SW 1271 (cell line): ENCODE results near the gene GALNT16.
"Not testable (repeated sequence)": the region's sequence is repeated elsewhere in the genome, so short reads cannot be mapped to it uniquely, and the experiment has no call there.

Experiments used
- DNase-seq, 2 experiments: peaks; one replicate each; lab custom pipeline; 2025; lab: John Stamatoyannopoulos, UW

GALNT16 gene

DNA sequence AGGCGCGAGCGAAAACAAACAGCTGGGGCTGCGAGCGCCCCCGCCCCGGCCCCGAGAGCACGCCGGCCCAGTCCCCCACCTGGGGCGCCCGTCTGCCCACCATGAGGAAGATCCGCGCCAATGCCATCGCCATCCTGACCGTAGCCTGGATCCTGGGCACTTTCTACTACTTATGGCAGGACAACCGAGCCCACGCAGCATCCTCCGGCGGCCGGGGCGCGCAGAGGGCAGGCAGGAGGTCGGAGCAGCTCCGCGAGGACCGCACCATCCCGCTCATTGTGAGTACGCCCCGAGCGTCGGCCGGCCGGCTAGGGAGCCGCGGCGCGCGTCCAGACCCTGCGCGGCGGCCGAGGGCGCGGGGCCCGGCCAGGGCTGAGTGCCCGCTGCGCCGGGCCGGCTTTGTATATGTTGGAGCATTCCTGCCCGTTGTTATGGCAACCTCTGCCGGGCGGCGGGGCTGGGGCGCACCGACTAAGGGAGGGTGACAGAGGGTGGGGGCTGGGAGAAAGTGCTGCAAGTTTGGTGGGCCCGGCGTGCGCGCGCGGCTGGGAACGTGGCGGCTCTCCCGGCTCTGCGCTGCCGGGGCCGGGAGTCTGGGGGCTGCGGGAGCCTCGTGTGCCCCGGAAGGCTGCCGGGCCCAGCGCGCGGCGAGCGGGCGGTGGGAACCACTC lies 367 bp downstream of the GALNT16 start:
- DNase-seq = no peak

GRCh38 chr14:69260861-69261564 lies 1.1 kb downstream of the GALNT16 start:
- no peak for DNase-seq

DNA sequence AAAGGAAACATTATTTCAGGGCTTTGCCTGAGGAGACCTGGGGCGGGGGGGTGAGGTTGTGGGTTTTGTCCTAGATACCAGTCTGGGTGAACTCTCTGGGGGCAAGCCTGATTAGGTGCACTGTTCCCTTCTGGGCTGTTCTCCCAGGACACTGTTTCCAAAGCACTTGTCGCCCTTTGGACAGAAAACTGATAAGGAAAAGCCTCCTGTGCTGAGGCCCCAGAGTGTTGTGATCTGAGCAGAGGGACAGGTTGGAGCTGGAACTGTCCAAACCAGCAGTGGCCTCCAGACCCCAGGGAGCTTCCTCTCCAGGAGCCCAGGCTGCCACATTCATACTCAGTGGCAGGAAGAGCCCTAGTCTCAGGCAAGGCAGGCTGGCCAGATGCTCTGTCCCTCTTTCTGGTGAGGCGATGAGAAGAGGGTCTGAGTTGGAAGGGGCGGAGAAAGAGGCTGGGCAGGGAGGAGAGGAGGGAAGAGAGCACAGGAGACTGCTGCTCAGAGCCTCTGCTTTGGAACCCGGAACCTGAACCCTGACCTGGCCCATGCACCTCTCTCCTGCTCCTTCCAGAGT lies 1.9 kb downstream of the GALNT16 start:
- DNase-seq = peak in 1 of 2 experiments; percentile 7

DNA sequence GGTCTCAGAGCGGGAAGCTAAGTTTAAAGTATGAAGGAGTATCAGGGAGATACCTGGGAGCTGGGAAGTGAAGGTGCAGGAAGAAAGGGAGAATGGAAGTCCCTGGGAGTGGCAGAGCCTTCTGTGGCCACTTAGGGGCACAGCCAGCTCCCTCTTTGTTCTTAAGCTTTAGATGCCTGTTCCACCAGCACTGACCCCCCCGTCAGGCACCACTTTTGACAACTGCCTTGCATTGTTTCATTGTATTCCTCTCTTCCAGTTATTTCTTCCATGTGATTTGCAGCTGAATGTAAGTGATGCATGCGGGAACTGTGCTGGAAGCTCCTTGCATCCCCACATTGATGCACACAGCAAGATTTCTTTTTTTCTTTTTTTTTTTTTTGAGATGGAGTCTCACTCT lies 2.6 kb downstream of the GALNT16 start:
- peak in 1 of 2 experiments; percentile 4 for DNase-seq

DNA sequence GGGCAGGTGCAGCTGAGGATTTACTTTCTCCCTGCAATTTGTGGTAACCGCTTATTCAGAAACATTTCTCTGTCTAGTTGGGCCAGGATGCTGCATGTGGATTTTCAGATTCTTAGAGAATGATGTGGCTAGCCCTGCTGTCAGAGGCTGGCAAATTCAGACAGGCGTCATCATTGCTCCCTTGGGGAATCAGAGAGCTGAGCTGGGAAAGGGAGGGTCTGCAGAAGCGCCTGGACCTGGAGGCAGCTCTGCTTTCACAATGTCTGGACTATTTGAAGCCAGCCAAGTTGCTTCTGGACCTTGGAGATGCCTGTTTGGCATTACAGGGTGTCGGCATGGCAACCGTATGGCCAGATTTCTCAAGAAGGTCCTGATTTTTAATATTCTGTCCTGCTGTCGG lies 3.4 kb downstream of the GALNT16 start:
- no peak for DNase-seq

DNA sequence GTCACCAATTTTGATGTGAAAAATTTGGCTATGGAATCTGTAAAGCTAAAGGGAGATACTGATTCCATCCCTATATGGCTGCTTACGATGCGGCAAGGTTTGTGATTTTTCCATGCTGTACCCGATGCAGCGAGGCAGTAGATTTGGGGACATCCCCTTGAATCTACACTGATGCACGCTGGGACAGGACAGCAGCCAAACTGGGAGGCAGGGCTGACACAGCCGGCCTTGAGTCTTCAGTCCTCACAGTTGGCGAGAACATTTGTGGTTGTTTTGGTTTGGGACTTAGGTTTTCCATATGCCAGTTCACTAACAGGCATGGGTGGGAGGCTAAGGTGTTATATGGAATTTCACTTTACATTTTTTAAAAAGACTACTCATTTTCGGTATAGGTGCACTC lies 3.8 kb downstream of the GALNT16 start:
- DNase-seq = no peak

DNA sequence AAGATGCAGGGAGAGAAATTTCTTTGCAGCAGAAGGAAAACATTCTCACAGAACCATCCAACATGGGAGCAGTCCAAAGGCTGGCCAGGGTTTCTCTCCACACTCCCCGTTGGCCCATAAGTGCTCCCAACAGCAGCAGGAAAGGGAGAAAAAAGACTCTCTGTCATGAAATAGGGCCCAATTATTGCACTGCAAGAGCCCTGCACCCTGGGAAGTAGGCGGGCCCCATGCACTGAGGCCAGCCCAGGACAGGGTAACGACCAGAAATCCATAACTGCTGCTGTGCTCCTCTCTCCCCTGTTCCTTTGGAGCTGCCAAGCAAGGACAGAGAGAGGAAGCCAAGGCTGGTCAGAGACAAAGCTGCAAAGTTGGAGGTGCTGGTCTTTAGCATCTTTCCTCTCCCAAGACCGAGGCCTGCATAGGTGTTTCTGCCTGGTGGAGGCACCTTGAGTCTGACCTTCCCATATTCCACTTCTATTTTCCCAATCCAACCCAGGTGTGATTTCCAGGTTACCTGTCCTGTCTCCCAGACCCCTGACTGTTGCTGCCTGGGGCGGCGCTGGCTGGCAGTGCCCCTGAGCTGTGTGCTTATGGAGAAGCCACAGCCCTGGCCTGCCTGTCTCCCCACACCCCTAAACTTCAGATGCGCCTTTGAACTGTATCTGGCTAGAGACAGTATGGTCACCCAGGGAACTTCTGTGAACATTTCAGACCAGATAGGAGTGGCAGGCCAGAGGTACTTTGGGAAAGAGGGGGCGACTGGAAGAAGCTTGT lies 6.8 kb downstream of the GALNT16 start:
- DNase-seq = no peak

DNA sequence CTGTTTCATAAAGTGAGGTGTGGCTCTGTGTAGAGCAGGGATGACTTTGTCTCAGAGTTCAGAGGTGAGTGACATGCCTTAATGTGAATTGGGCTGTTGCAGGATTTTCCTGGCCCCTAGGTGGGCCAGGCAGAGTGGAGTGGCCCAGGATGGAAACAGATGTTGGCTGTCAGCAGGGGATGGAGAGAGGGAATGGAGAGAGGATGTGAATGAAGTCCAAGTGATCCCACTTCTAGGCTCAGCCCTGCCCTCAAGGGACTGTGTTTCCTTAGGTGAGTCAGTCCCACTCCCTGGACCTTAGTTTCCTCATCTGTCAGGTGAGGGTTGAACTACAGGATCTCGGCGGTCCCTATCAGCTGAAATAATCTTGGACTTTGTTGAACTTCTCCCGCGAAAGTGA lies 7.5 kb downstream of the GALNT16 start:
- no peak for DNase-seq

DNA sequence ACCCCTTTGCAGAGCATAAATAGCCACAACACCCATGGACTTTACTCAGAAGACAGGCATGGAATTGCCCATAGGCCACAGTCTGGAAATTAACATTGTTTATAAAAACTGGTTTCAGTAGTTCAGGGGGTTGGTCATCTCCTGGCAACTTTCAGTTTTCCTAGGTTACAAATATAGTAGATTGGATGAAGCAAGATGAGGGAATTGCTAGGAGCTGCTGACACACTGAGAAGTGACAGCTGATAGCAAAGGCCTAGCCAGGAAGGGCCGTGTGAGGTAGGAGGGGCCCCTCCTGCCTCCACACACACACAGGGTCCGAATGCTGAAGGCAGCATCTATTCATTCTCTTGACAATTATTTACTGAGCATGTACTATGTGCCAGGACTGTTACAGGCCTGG lies 8.3 kb downstream of the GALNT16 start:
- no peak for DNase-seq

GRCh38 chr14:69268763-69269162 lies 8.8 kb downstream of the GALNT16 start:
- DNase-seq = peak in 1 of 2 experiments; percentile 30

GRCh38 chr14:69269381-69269780 lies 9.4 kb downstream of the GALNT16 start:
- no peak for DNase-seq

DNA sequence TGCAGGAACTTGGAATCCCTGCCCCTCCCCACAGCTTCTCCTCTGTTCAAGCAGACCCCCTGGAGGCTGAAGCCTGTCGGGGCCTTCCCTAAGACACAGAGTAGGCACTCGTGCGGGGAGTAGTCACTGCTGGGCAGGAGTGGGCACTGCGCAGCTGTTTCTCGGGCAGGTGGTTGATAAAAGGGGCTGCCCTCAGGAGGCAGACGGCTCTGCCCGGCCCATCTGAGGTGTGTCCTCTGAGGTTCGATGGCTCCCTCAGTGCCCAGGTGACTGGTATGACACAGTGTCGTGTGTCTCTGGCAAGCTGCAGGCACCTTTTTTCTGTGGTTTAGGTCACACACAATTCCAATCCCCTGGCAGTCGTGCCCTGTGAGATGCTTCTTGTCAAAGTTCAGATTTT lies 10.1 kb downstream of the GALNT16 start:
- no peak for DNase-seq

DNA sequence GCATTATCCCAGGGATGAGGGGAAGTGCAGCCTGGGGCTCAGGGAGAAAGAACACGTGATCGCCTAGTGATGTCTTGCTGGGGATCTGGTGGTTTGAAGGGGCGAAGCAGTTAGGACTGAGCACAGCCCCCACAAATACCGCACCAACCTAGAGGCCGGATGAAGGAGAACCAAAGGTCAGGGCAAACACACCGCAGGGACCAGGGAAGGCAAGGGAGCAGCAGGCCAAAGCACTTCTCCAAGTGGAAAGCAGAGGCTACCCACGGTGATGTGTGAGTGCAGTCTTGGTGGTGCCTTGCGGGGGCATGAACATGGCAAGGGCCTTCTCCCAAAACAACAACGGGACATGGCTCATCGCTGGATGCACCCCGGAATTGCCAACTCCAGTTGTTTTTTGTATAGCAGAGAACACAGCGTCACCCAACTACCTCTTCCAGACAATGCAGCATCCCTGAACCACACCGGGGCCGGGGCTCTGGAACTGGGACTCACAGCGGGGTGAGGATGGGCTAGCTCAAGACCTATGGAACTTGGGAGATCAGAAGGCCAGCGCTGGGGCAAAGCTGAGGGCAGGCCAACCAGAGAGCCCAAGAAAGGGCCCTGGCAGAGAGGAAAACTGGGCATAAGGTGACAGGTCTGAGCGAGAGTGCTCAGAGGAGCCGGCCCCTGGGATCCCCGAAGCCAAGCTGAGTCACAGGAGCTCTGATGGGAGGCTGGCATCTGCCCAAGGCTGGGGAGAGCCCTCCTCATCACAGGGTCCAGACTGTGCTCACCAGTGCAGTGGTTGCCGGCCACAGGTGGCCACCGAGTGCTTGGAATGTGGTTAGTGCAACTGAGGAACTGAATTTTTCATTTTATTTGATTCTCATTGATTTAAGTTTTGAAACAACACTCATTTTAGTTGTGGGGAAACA lies 11.1 kb downstream of the GALNT16 start:
- DNase-seq = no peak

- DNase-seq = no peak
Observed at GRCh38 chr14:69274321-69274720, 14.4 kb downstream of the GALNT16 start.

DNA sequence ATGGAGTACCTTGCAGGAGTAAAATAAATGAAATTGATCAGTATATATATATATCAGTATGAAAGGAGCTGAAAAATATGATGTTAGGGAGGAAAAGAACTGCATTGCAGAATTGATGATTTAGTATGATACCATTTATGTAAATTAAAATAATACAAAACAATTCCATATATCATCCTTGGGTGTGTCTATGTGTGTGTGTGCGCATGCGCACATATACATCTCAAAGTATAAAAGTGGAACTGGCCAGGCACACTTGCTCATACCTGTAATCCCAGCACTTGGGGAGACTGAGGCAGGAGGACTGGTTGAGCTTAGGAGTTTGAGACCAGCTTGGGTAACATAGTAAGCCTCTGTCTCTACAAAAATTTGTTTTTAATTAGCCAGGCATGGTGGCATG lies 15.4 kb downstream of the GALNT16 start:
- no peak for DNase-seq

DNA sequence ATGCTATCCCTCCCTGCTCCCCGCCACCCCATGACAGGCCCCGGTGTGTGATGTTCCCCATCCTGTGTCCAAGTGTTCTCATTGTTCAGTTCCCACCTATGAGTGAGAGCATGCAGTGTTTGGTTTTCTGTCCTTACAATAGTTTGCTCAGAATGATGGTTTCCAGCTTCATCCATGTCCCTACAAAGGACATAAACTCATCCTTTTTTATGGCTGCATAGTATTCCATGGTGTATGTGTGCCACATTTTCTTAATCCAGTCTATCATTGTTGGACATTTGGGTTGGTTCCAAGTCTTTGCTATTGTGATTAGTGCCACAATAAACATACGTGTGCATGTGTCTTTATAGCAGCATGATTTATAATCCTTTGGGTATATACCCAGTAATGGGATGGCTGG lies 17.4 kb downstream of the GALNT16 start:
- not testable (repeated sequence) for DNase-seq

- no peak for DNase-seq
Observed at GRCh38 chr14:69280746-69281291, 20.9 kb downstream of the GALNT16 start.

GRCh38 chr14:69281450-69282169 lies 21.7 kb downstream of the GALNT16 start:
- no peak for DNase-seq

GRCh38 chr14:69282448-69282847 lies 22.5 kb downstream of the GALNT16 start:
- DNase-seq = no peak

DNA sequence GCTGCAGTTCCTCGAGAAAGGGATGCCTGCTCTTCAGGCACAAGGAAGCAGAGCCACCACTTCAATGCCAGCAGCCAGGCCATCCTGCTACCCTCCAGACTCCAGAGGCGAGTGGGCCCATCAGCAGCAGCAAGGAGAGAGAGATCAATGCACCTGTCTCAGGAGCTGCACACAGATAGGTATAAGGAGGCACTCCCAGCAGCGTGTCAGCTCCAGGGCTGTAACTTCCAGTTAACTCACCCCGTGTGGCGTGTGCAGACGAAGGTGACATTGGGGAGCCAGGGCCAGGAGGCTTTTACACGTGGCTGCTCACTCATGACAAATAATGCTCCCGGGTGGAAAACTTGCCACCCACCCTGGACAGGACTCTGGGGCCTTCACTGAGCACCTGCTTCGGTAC lies 24.2 kb downstream of the GALNT16 start:
- no peak for DNase-seq
